ENCODE measurements around the gene ARHGAP10. TPM values are rescaled to one million over a fixed set of nuclear protein-coding genes. Genes with fewer than 3 reads are reported as not detected.
A peak's percentile ranks its signal among the peaks of the same experiment; 100 is the strongest.

ARHGAP10 gene
- total RNA-seq, 3 donors from 2014 or later = 4.3 to 5.9 (median 5.3) TPM

DNA sequence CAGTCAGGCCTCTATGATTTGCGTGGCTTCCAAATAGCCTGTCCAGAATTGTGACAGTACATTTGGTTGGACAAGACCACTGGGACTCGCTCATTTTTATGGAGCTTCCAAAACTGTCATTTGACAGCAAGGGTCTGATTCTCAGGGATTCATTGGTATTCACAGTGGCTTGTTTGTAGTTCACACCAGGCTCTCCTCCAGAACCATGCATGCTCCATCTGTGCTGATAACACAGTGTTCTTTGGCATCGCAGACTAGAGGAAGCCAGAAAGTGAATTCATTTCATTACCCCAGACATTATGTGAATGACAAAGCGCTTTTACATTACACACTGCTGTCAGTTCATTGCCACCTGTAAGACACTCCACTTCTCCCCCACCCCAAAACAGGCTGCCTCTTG is 208.3 kb downstream of the ARHGAP10 start:
- peaks cover 2% of the 10 kb centered on the region for H3K36me3 Mint-ChIP-seq (ENCODE audit: insufficient read depth)
- ATAC-seq (no peak), DNase-seq (no peak)
- H3K27me3 Mint-ChIP-seq (ENCODE audit: low read depth) = no peaks in the 10 kb centered on the region
- H3K9me3 Mint-ChIP-seq = no peaks in the 10 kb centered on the region
- peaks cover 29% of the 10 kb centered on the region for H3K4me1 Mint-ChIP-seq (ENCODE audit: low read depth)
- H3K4me3 Mint-ChIP-seq = no peak overlapping the region

DNA sequence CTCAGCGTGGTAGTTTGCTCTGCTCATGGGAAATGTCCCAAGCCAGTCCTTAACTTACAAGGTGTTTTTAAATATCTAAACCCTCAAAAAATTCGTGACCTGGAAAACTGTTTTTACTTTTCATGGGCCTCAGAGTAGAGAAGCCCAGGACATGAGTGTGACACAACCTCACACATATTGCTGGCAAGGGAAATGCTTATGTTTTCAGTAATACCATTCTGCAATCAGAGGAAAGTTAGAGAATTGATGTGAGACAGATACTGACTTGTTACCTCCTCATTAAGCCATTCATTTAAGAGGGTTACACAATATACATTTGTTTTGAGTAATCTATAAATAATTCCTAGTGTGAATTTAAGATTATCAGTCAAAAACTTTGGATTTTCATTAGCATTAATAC is 209.5 kb downstream of the ARHGAP10 start:
- Mint-ChIP-seq H3K4me1 (ENCODE audit: low read depth) (peaks cover 30% of the 10 kb centered on the region), H3K9me3 (no peaks in the 10 kb centered on the region), H3K4me3 (no peak overlapping the region), H3K27me3 (ENCODE audit: low read depth) (no peaks in the 10 kb centered on the region), H3K36me3 (ENCODE audit: insufficient read depth) (peaks cover 2% of the 10 kb centered on the region)
- ATAC-seq = no peak
- no peak for DNase-seq

DNA sequence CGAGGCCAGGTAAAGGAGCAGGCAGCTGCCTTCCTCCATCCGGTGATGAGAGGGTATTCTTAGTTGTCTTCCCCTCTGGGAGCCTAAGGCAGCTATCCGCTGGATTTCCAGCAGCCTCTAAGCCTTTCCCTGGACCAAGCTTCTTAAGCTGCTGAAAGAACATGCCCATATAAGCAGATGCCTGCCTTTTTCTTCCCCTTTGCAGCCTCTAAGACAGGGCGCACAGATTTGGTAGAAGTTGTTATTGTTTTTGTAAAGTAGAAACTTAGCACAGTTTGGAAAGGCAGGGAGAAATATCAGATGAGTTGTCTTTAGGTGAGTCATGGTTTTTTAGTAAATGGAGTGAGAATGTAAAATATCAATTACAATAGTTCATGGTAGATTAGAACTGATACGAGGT is 210.8 kb downstream of the ARHGAP10 start:
- DNase-seq (no peak), ATAC-seq (peak; percentile 48 to 65)
- Mint-ChIP-seq H3K4me1 (ENCODE audit: low read depth) (peaks cover 30% of the 10 kb centered on the region), H3K27me3 (ENCODE audit: low read depth) (no peaks in the 10 kb centered on the region), H3K9me3 (no peaks in the 10 kb centered on the region), H3K36me3 (ENCODE audit: insufficient read depth) (peaks cover 7% of the 10 kb centered on the region), H3K4me3 (peak overlapping the region; percentile 10)

DNA sequence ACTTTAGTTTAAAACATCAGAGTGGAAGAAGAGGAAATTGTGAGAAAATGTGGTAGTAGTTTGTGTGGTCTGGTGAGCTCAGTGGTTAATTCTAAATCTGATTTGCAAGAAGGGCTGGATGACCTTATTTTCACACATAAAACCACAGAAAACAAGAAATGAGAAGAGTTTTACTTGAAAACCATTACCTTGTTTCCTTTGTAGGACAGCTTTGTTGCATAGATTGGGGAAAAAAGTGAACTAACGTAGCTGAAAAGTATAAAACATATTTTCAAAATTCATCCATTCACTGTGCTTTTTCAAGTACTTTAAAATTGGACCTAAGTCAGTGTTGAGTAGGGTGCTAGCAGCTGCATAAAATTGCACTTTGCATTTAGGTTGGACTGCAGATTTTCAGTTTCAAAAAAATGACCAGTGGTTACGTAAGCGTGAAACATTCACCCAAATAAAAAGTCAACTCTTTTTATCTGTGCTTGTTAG is 211.3 kb downstream of the ARHGAP10 start:
- no peaks in the 10 kb centered on the region for H3K9me3 Mint-ChIP-seq
- peak overlapping the region; percentile 10 for H3K4me3 Mint-ChIP-seq
- no peak for DNase-seq
- H3K4me1 Mint-ChIP-seq (ENCODE audit: low read depth) = peaks cover 30% of the 10 kb centered on the region
- ATAC-seq = peak; percentile 58 to 70
- no peaks in the 10 kb centered on the region for H3K27me3 Mint-ChIP-seq (ENCODE audit: low read depth)
- peaks cover 8% of the 10 kb centered on the region for H3K36me3 Mint-ChIP-seq (ENCODE audit: insufficient read depth)

- no peaks in the 10 kb centered on the region for H3K27me3 Mint-ChIP-seq (ENCODE audit: low read depth)
- ATAC-seq (peak in 1 of 2 donors; percentile 29), DNase-seq (no peak)
- no peaks in the 10 kb centered on the region for H3K9me3 Mint-ChIP-seq
- peaks cover 11% of the 10 kb centered on the region for H3K36me3 Mint-ChIP-seq (ENCODE audit: insufficient read depth)
- peaks cover 30% of the 10 kb centered on the region for H3K4me1 Mint-ChIP-seq (ENCODE audit: low read depth)
- no peak overlapping the region for H3K4me3 Mint-ChIP-seq
These were observed 212.4 kb downstream of the ARHGAP10 start for GRCh38 chr4:147944249-147944648.

DNA sequence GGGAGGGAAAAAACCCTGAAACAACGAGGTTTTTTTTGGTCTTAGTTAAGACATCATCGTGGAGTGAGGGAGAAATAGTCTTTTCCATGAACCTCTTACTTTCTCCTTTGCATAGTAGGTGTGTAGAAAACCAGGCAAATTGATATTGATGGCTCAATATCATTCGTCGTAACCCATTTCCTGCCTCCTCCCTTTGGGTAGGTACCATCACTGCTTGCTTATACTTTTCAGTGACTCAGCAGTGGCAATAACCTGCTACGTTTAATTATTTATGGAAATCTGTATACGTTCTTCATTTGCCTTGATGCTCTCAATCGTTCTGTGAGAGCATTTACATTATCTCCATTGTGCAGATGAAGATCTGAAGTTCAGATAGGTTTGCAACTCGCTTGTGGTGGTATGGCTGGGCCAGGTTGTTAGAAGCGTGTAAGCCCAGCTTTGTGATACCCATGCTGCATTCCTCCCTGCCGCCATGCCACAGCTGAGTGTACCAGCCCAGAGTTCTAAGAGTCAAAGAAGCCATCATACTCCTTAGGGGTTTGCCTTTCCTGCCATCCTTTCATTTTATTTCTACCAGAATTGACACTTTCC is 212.9 kb downstream of the ARHGAP10 start:
- no peaks in the 10 kb centered on the region for H3K9me3 Mint-ChIP-seq
- DNase-seq (no peak), ATAC-seq (no peak)
- peaks cover 30% of the 10 kb centered on the region for H3K4me1 Mint-ChIP-seq (ENCODE audit: low read depth)
- H3K4me3 Mint-ChIP-seq = no peak overlapping the region
- peaks cover 11% of the 10 kb centered on the region for H3K36me3 Mint-ChIP-seq (ENCODE audit: insufficient read depth)
- H3K27me3 Mint-ChIP-seq (ENCODE audit: low read depth) = no peaks in the 10 kb centered on the region

- Mint-ChIP-seq H3K4me3 (no peak overlapping the region), H3K4me1 (ENCODE audit: low read depth) (peaks cover 19% of the 10 kb centered on the region), H3K36me3 (ENCODE audit: insufficient read depth) (peaks cover 11% of the 10 kb centered on the region), H3K27me3 (ENCODE audit: low read depth) (no peaks in the 10 kb centered on the region), H3K9me3 (peaks cover 3% of the 10 kb centered on the region)
- DNase-seq (no peak), ATAC-seq (no peak)
These were observed 216.4 kb downstream of the ARHGAP10 start for GRCh38 chr4:147948336-147948735.

- Mint-ChIP-seq H3K4me1 (ENCODE audit: low read depth) (no peaks in the 10 kb centered on the region), H3K27me3 (ENCODE audit: low read depth) (no peaks in the 10 kb centered on the region), H3K36me3 (ENCODE audit: insufficient read depth) (peaks cover 18% of the 10 kb centered on the region), H3K4me3 (no peak overlapping the region), H3K9me3 (peaks cover 11% of the 10 kb centered on the region)
- ATAC-seq = no peak
- no peak for DNase-seq
These were observed 218.4 kb downstream of the ARHGAP10 start for GRCh38 chr4:147950261-147950660.

- no peaks in the 10 kb centered on the region for H3K27me3 Mint-ChIP-seq (ENCODE audit: low read depth)
- peaks cover 22% of the 10 kb centered on the region for H3K36me3 Mint-ChIP-seq (ENCODE audit: insufficient read depth)
- no peak for DNase-seq
- H3K4me3 Mint-ChIP-seq = no peak overlapping the region
- H3K9me3 Mint-ChIP-seq = peaks cover 11% of the 10 kb centered on the region
- no peaks in the 10 kb centered on the region for H3K4me1 Mint-ChIP-seq (ENCODE audit: low read depth)
- no peak for ATAC-seq
These were observed 219.0 kb downstream of the ARHGAP10 start for GRCh38 chr4:147950841-147951240.

DNA sequence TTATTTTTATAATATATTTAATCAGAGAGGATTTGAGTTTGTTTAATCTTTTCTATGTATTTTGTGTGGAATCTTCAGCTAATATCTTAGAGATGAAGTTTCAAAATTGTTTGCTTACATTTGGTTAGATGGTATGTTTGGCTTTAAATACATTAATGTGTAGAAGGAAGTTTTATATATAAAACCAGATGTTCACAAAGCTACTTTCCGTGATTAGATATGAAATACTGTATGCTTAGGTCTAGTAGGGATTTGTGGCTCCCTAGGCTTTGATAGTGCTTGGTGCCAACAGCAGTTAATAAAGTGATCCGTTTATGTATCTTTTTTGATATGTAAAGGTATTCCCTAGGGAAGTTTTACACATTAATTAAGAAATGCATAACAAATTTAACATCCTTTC is 223.0 kb downstream of the ARHGAP10 start:
- Mint-ChIP-seq H3K27me3 (ENCODE audit: low read depth) (no peaks in the 10 kb centered on the region), H3K4me1 (ENCODE audit: low read depth) (no peaks in the 10 kb centered on the region), H3K4me3 (no peak overlapping the region), H3K9me3 (peaks cover 11% of the 10 kb centered on the region), H3K36me3 (ENCODE audit: insufficient read depth) (peaks cover 14% of the 10 kb centered on the region)
- DNase-seq = no peak
- no peak for ATAC-seq

- no peaks in the 10 kb centered on the region for H3K4me1 Mint-ChIP-seq (ENCODE audit: low read depth)
- H3K4me3 Mint-ChIP-seq = no peak overlapping the region
- peaks cover 11% of the 10 kb centered on the region for H3K9me3 Mint-ChIP-seq
- H3K27me3 Mint-ChIP-seq (ENCODE audit: low read depth) = no peaks in the 10 kb centered on the region
- no peak for ATAC-seq
- DNase-seq = no peak
- H3K36me3 Mint-ChIP-seq (ENCODE audit: insufficient read depth) = peaks cover 12% of the 10 kb centered on the region
These were observed 224.1 kb downstream of the ARHGAP10 start for GRCh38 chr4:147955827-147956558.

DNA sequence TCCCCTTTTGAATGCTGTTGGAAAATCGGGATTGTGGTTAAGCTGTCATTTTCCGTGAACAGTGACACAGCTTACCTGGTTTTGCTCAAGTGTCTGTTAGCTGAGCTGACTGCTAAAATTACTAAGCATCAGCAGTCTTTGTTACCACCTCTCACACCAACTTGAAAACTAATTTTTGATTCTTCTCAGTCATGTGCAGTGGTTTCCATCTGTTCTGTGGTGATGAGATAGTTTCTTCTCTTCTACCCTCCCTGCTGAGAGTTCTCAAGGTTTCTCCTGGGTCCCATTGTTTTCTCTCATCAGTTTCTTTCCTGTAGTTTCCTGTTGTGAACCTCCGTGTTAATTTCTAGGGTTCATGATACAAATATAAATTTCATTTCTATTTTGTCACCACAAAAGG is 225.6 kb downstream of the ARHGAP10 start:
- no peaks in the 10 kb centered on the region for H3K4me1 Mint-ChIP-seq (ENCODE audit: low read depth)
- peaks cover 11% of the 10 kb centered on the region for H3K9me3 Mint-ChIP-seq
- no peak for DNase-seq
- no peaks in the 10 kb centered on the region for H3K27me3 Mint-ChIP-seq (ENCODE audit: low read depth)
- peaks cover 12% of the 10 kb centered on the region for H3K36me3 Mint-ChIP-seq (ENCODE audit: insufficient read depth)
- no peak for ATAC-seq
- H3K4me3 Mint-ChIP-seq = no peak overlapping the region

- no peaks in the 10 kb centered on the region for H3K4me1 Mint-ChIP-seq (ENCODE audit: low read depth)
- no peak for DNase-seq
- H3K36me3 Mint-ChIP-seq (ENCODE audit: insufficient read depth) = peaks cover 15% of the 10 kb centered on the region
- no peaks in the 10 kb centered on the region for H3K27me3 Mint-ChIP-seq (ENCODE audit: low read depth)
- peaks cover 10% of the 10 kb centered on the region for H3K9me3 Mint-ChIP-seq
- no peak for ATAC-seq
- no peak overlapping the region for H3K4me3 Mint-ChIP-seq
These were observed 226.2 kb downstream of the ARHGAP10 start for GRCh38 chr4:147958057-147958456.

DNA sequence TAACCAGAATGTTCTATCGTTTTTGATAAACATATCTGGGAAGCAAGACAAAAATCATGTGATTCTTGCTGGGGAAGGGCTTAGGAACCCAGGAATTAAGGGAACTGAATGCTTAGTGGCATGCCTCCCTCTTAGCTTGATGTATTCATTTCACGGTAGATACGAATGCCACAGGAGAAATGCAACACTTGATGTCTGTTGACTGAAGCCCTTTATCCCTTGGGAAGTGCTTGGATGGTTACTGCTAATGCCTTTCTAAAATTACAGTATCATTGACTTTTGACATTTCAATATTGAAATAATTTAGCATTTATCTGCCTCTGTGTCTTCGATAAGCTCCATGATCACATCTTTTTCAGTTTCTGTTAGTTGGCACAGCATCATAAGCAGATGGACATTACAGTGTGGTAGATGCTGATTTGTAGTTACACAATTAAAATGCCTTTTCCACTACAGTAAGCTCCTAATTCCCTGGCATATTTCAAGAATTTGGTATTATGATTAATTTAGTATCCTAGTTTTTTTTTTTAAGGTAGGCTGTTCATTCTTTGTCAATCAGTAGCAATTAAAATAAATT is 226.7 kb downstream of the ARHGAP10 start:
- ATAC-seq (no peak), DNase-seq (no peak)
- H3K4me3 Mint-ChIP-seq = no peak overlapping the region
- H3K9me3 Mint-ChIP-seq = peaks cover 6% of the 10 kb centered on the region
- H3K4me1 Mint-ChIP-seq (ENCODE audit: low read depth) = no peaks in the 10 kb centered on the region
- peaks cover 15% of the 10 kb centered on the region for H3K36me3 Mint-ChIP-seq (ENCODE audit: insufficient read depth)
- no peaks in the 10 kb centered on the region for H3K27me3 Mint-ChIP-seq (ENCODE audit: low read depth)

GRCh38 chr4:147960971-147961370 is 229.1 kb downstream of the ARHGAP10 start:
- no peaks in the 10 kb centered on the region for H3K4me1 Mint-ChIP-seq (ENCODE audit: low read depth)
- no peaks in the 10 kb centered on the region for H3K27me3 Mint-ChIP-seq (ENCODE audit: low read depth)
- peaks cover 17% of the 10 kb centered on the region for H3K36me3 Mint-ChIP-seq (ENCODE audit: insufficient read depth)
- DNase-seq = no peak
- H3K4me3 Mint-ChIP-seq = no peak overlapping the region
- H3K9me3 Mint-ChIP-seq = no peaks in the 10 kb centered on the region
- ATAC-seq = no peak

Measured in activated T-cell treated with anti-CD3 and anti-CD28 coated beads, Interleukin-2, amount 50 U/mL, for 4 hours (primary cell).